Cardiac muscle cell (in vitro differentiated cells and primary cell): ENCODE results near the gene P2RY6. TPM values are rescaled to one million over a fixed set of nuclear protein-coding genes. Genes with fewer than 3 reads are reported as not detected.
A peak's percentile ranks its signal among the peaks of the same experiment; 100 is the strongest.

ENCODE experiments used
- DNase-seq, 2 donors: peaks; one replicate each; pipeline versions ENCODE4 v3.0.0 to v3.0.0-alpha.2; 2010 to 2017; ENCODE audit warnings: low read depth in 1 of 2, low spot score in 1 of 2
- H3K27ac ChIP-seq: fragments of 200-600 bp; sonication (generic); 2 replicates; pipeline ENCODE4 v1.5.1; 2016
- H3K27me3 ChIP-seq: fragments of 200-600 bp; sonication (generic); 2 replicates; pipeline ENCODE4 v1.6.0; 2016; ENCODE audit warnings: control low read depth
- H3K36me3 ChIP-seq: fragments of 200-600 bp; sonication (generic); 2 replicates; pipeline ENCODE4 v1.5.1; 2016; ENCODE audit warnings: control low read depth
- H3K4me1 ChIP-seq: fragments of 200-600 bp; sonication (generic); 2 replicates; pipeline ENCODE4 v1.8.1; 2017; ENCODE audit warnings: low read depth, mild to moderate bottlenecking, mixed run types
- H3K4me3 ChIP-seq: fragments of 200-600 bp; sonication (generic); 2 replicates; pipeline ENCODE4 v1.5.1; 2016; ENCODE audit warnings: mild to moderate bottlenecking
- H3K9me3 ChIP-seq: fragments of 200-600 bp; sonication (generic); 2 replicates; pipeline ENCODE4 v1.5.1; 2017; ENCODE audit warnings: low read depth, mild to moderate bottlenecking, control low read depth
- CTCF ChIP-seq: IDR thresholded peaks from 2 replicates; pipeline ENCODE4 v1.5.1; 2012; ENCODE audit warnings: low read depth, mild to moderate bottlenecking, low read length
- polyA plus RNA-seq: library from polyadenylated mRNA; unstranded; fragments of >200 nt; fragmentation: Nextera tagmentation; extraction: Ambion mirVana; gene quantifications from 2 replicates; pipeline ENCODE4 v1.2.1, GENCODE V29; 2016
- total RNA-seq: library from RNA; depleted of rRNA; stranded (reverse); fragments of >200 nt; gene quantifications from 2 replicates; pipeline ENCODE4 v1.2.3, GENCODE V29; 2016

Gene P2RY6
- total and polyA plus RNA-seq, 2 experiments from 2014 or later = 0.39 TPM; not detected in 1

GRCh38 chr11:73318501-73319011 lies 46.4 kb downstream of the P2RY6 start:
- Histone ChIP-seq H3K36me3 (no peaks in the 10 kb centered on the region), H3K9me3 (no peaks in the 10 kb centered on the region), H3K4me3 (no peak overlapping the region), H3K27me3 (no peaks in the 10 kb centered on the region), H3K4me1 (peaks cover 53% of the 10 kb centered on the region), H3K27ac (no peak overlapping the region)
- no peak for TF ChIP-seq CTCF
- peak in 1 of 2 donors; percentile 43 for DNase-seq

- Histone ChIP-seq H3K4me1 (peaks cover 49% of the 10 kb centered on the region), H3K27ac (peak overlapping the region; percentile 87)
- no peak for TF ChIP-seq CTCF
Observed at GRCh38 chr11:73320763-73321603, 48.8 kb downstream of the P2RY6 start.

GRCh38 chr11:73321604-73322381 lies 49.7 kb downstream of the P2RY6 start:
- Histone ChIP-seq H3K27ac (peak overlapping the region; percentile 87), H3K36me3 (no peaks in the 10 kb centered on the region), H3K27me3 (no peaks in the 10 kb centered on the region), H3K9me3 (no peaks in the 10 kb centered on the region), H3K4me3 (no peak overlapping the region), H3K4me1 (peaks cover 50% of the 10 kb centered on the region)
- peak; percentile 61 to 78 for DNase-seq
- no peak for TF ChIP-seq CTCF

More at GRCh38 chr11:73320763-73321603, 48.8 kb downstream of the P2RY6 start:
- peak in 1 of 2 donors; percentile 74 for DNase-seq
- H3K36me3 ChIP-seq = no peaks in the 10 kb centered on the region
- H3K27me3 ChIP-seq = no peaks in the 10 kb centered on the region
- no peaks in the 10 kb centered on the region for H3K9me3 ChIP-seq
- H3K4me3 ChIP-seq = no peak overlapping the region

- DNase-seq = peak in 1 of 2 donors; percentile 48
- no peak for TF ChIP-seq CTCF
- H3K9me3 ChIP-seq = no peaks in the 10 kb centered on the region
Observed at GRCh38 chr11:73322382-73323306, 50.5 kb downstream of the P2RY6 start.

GRCh38 chr11:73323464-73323863 lies 51.3 kb downstream of the P2RY6 start:
- H3K9me3 ChIP-seq = no peaks in the 10 kb centered on the region
- H3K36me3 ChIP-seq = no peaks in the 10 kb centered on the region
- H3K27ac ChIP-seq = peak overlapping the region; percentile 87
- H3K27me3 ChIP-seq = no peaks in the 10 kb centered on the region
- peaks cover 51% of the 10 kb centered on the region for H3K4me1 ChIP-seq
- DNase-seq = peak; percentile 80 to 88
- no peak overlapping the region for H3K4me3 ChIP-seq
- TF ChIP-seq CTCF = no peak

More at GRCh38 chr11:73322382-73323306, 50.5 kb downstream of the P2RY6 start:
- no peaks in the 10 kb centered on the region for H3K36me3 ChIP-seq
- no peaks in the 10 kb centered on the region for H3K27me3 ChIP-seq
- peak overlapping the region; percentile 87 for H3K27ac ChIP-seq
- H3K4me3 ChIP-seq = no peak overlapping the region
- H3K4me1 ChIP-seq = peaks cover 51% of the 10 kb centered on the region
